ENCODE data around the gene C14orf132. TPM values are rescaled to one million over a fixed set of nuclear protein-coding genes. Genes with fewer than 3 reads are reported as not detected.
"Not testable (repeated sequence)": the region's sequence is repeated elsewhere in the genome, so short reads cannot be mapped to it uniquely, and the experiment has no call there.

C14orf132 gene
- total RNA-seq, 1 donor from 2014 or later: 8.0 TPM

DNA sequence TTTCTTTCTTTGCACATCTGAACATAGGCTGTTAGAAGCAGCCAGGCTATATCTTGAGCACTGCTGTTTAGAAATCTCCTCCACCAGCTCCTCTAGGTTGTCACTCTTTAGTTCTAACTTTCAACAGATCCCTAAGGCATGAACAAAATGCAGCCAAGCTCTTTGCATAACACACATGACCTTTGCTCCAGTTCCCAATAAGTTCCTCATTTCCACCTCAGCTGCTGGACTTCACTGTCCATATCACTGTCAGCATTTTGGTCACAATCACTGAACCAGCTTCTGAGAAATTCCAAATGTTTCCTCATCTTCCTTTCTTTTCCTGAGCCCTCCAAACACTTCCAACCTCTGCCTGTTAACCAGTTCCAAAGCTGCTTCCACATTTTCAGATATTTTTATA is 27.6 kb upstream of the C14orf132 start:
- Mint-ChIP-seq H3K4me1 (ENCODE audit: low read depth, unreplicated experiment) (no peaks in the 10 kb centered on the region), H3K27me3 (ENCODE audit: low read depth, unreplicated experiment) (peaks cover 5% of the 10 kb centered on the region), H3K4me3 (ENCODE audit: unreplicated experiment) (no peak overlapping the region), H3K27ac (ENCODE audit: unreplicated experiment) (no peak overlapping the region), H3K36me3 (ENCODE audit: low read depth, unreplicated experiment) (no peaks in the 10 kb centered on the region), H3K9me3 (ENCODE audit: unreplicated experiment) (peaks cover 8% of the 10 kb centered on the region)
- Histone ChIP-seq H4K20me1 (ENCODE audit: insufficient read depth, low read length) (no peaks in the 10 kb centered on the region), H3K27me3 (ENCODE audit: insufficient read depth, low read length) (peaks cover 4% of the 10 kb centered on the region), H3K9ac (ENCODE audit: low read length) (no peak overlapping the region), H3K79me2 (ENCODE audit: insufficient read depth, low read length) (no peaks in the 10 kb centered on the region), H3K4me2 (ENCODE audit: low read length) (no peak overlapping the region), H2AFZ (ENCODE audit: low read depth, low read length) (no peak overlapping the region), H3K27ac (ENCODE audit: low read depth, low read length) (no peak overlapping the region), H3K4me1 (ENCODE audit: insufficient read depth, low read length) (no peaks in the 10 kb centered on the region), H3K9me3 (ENCODE audit: insufficient read depth, low read depth, low read length) (no peaks in the 10 kb centered on the region), H3K4me3 (ENCODE audit: insufficient read depth, low read depth, low read length) (no peak overlapping the region), H3K36me3 (ENCODE audit: insufficient read depth, low read length) (no peaks in the 10 kb centered on the region)
- DNase-seq (ENCODE audit: low read depth): no peak
- no peak for FAIRE-seq
- TF ChIP-seq EZH2 (IDR thresholded peaks at IDR 0.05; ENCODE audit: insufficient read depth, low read length): no peak
- TF ChIP-seq, protein P1, sequence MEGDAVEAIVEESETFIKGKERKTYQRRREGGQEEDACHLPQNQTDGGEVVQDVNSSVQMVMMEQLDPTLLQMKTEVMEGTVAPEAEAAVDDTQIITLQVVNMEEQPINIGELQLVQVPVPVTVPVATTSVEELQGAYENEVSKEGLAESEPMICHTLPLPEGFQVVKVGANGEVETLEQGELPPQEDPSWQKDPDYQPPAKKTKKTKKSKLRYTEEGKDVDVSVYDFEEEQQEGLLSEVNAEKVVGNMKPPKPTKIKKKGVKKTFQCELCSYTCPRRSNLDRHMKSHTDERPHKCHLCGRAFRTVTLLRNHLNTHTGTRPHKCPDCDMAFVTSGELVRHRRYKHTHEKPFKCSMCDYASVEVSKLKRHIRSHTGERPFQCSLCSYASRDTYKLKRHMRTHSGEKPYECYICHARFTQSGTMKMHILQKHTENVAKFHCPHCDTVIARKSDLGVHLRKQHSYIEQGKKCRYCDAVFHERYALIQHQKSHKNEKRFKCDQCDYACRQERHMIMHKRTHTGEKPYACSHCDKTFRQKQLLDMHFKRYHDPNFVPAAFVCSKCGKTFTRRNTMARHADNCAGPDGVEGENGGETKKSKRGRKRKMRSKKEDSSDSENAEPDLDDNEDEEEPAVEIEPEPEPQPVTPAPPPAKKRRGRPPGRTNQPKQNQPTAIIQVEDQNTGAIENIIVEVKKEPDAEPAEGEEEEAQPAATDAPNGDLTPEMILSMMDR (IDR thresholded peaks at IDR 0.05; ENCODE audit: insufficient read depth, low read depth, low read length): no peak

DNA sequence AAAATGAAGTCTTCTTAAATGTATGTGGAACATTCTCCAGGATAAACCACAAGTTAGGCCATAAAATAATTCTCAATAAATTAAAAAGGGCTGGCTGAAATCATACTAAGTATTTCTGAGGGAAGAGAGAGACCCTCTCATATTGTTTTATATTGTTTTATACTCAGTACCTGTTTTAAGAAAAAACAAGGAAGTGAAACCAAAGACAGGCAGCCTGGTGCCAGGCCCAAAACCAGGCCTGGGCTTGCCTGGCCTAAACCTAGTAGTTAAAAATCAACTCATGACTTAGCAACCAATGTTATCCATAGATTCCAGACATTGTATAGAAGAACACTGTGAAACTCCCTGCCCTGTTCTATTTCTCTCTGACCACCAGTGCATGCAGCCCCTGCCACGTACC is 26.4 kb upstream of the C14orf132 start:
- not testable (repeated sequence) for H3K4me1 ChIP-seq (ENCODE audit: insufficient read depth, low read length); H3K4me2 ChIP-seq (ENCODE audit: low read length); H3K79me2 ChIP-seq (ENCODE audit: insufficient read depth, low read length)

DNA sequence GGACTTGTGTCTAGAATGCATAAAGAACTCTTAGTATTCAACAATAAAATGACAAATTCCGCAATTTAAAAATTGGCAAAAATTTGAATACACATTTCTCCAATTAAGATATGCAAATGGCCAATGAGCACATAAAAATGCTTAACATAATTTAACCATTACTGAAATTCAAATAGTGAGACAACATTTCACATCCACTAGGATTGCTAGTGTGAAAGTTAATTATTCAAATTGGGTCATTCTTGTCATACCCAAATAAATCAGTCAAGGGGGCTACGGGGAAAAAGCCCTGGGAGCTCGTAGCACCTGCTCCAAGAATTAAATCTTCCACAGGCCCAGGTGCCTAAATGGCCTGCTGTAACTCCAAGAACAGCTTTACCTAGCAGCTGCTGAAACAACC is 25.0 kb upstream of the C14orf132 start:
- Mint-ChIP-seq H3K36me3 (ENCODE audit: low read depth, unreplicated experiment) (no peaks in the 10 kb centered on the region), H3K9me3 (ENCODE audit: unreplicated experiment) (peaks cover 10% of the 10 kb centered on the region), H3K4me3 (ENCODE audit: unreplicated experiment) (no peak overlapping the region), H3K27me3 (ENCODE audit: low read depth, unreplicated experiment) (peaks cover 17% of the 10 kb centered on the region), H3K4me1 (ENCODE audit: low read depth, unreplicated experiment) (no peaks in the 10 kb centered on the region), H3K27ac (ENCODE audit: unreplicated experiment) (no peak overlapping the region)
- Histone ChIP-seq H3K9ac (ENCODE audit: low read length) (no peak overlapping the region), H3K4me2 (ENCODE audit: low read length) (no peak overlapping the region), H4K20me1 (ENCODE audit: insufficient read depth, low read length) (no peaks in the 10 kb centered on the region), H3K4me3 (ENCODE audit: insufficient read depth, low read depth, low read length) (no peak overlapping the region), H3K79me2 (ENCODE audit: insufficient read depth, low read length) (no peaks in the 10 kb centered on the region), H3K27me3 (ENCODE audit: insufficient read depth, low read length) (peaks cover 16% of the 10 kb centered on the region), H3K9me3 (ENCODE audit: insufficient read depth, low read depth, low read length) (no peaks in the 10 kb centered on the region), H2AFZ (ENCODE audit: low read depth, low read length) (no peak overlapping the region), H3K27ac (ENCODE audit: low read depth, low read length) (no peak overlapping the region), H3K4me1 (ENCODE audit: insufficient read depth, low read length) (no peaks in the 10 kb centered on the region), H3K36me3 (ENCODE audit: insufficient read depth, low read length) (no peaks in the 10 kb centered on the region)
- DNase-seq (ENCODE audit: low read depth): no peak
- TF ChIP-seq, protein P1 (IDR thresholded peaks at IDR 0.05; ENCODE audit: insufficient read depth, low read depth, low read length): no peak
- TF ChIP-seq EZH2 (IDR thresholded peaks at IDR 0.05; ENCODE audit: insufficient read depth, low read length): no peak
- FAIRE-seq: no peak

More for the DNA sequence above, 26.4 kb upstream of the C14orf132 start:
- not testable (repeated sequence) for FAIRE-seq; DNase-seq (ENCODE audit: low read depth); H3K4me1 Mint-ChIP-seq (ENCODE audit: low read depth, unreplicated experiment); H3K4me3 ChIP-seq (ENCODE audit: insufficient read depth, low read depth, low read length); H3K27ac ChIP-seq (ENCODE audit: low read depth, low read length); H3K36me3 Mint-ChIP-seq (ENCODE audit: low read depth, unreplicated experiment); H3K9me3 Mint-ChIP-seq (ENCODE audit: unreplicated experiment); H2AFZ ChIP-seq (ENCODE audit: low read depth, low read length); H3K9ac ChIP-seq (ENCODE audit: low read length); H3K36me3 ChIP-seq (ENCODE audit: insufficient read depth, low read length); H3K9me3 ChIP-seq (ENCODE audit: insufficient read depth, low read depth, low read length); H3K27me3 Mint-ChIP-seq (ENCODE audit: low read depth, unreplicated experiment); H4K20me1 ChIP-seq (ENCODE audit: insufficient read depth, low read length); H3K4me3 Mint-ChIP-seq (ENCODE audit: unreplicated experiment)
- H3K27ac Mint-ChIP-seq (ENCODE audit: unreplicated experiment): peak overlapping the region; percentile 2
- peaks cover 13% of the 10 kb centered on the region for H3K27me3 ChIP-seq (ENCODE audit: insufficient read depth, low read length)

All from astrocyte (in vitro differentiated cells and primary cell).